Rectal smooth muscle tissue (tissue), 1 donor: ENCODE results near the gene LHFPL2.

Source experiments
- H3K27ac ChIP-seq: one replicate; pipeline ENCODE4 v1.7.0; 2013; ENCODE audit warnings: low read depth, low read length, inconsistent platforms
- H3K27me3 ChIP-seq: one replicate; pipeline ENCODE4 v1.7.0; 2013; ENCODE audit warnings: low read length; ENCODE audit not compliant: control insufficient read depth, insufficient read depth
- H3K36me3 ChIP-seq: one replicate; pipeline ENCODE4 v1.7.0; 2013; ENCODE audit warnings: low read length; ENCODE audit not compliant: control insufficient read depth, insufficient read depth
- H3K4me1 ChIP-seq: one replicate; pipeline ENCODE4 v1.7.0; 2013; ENCODE audit warnings: low read length; ENCODE audit not compliant: control insufficient read depth, insufficient read depth
- H3K4me3 ChIP-seq: one replicate; pipeline ENCODE4 v1.7.0; 2013; ENCODE audit warnings: low read length
- H3K9ac ChIP-seq: one replicate; pipeline ENCODE4 v1.7.0; 2013; ENCODE audit warnings: low read length

The LHFPL2 gene

GRCh38 chr5:78447775-78448424, 200.7 kb downstream of the LHFPL2 start:
- H3K4me1 ChIP-seq, result no peaks in the 10 kb centered on the region
- H3K36me3 ChIP-seq, result no peaks in the 10 kb centered on the region
- H3K27me3 ChIP-seq, result no peaks in the 10 kb centered on the region
- no peak overlapping the region for H3K27ac ChIP-seq
- no peak overlapping the region for H3K4me3 ChIP-seq
- H3K9ac ChIP-seq, result no peak overlapping the region
